ENCODE data around the gene ZRANB1. TPM values are rescaled to one million over a fixed set of nuclear protein-coding genes. Genes with fewer than 3 reads are reported as not detected.
A peak's percentile ranks its signal among the peaks of the same experiment; 100 is the strongest.

The ZRANB1 gene
- total and polyA plus RNA-seq, 4 donors = 14.8 to 32.4 (median 22.1) TPM

GRCh38 chr10:125006188-125006680 lies 64.3 kb downstream of the ZRANB1 start:
- ATAC-seq (ENCODE audit: low FRiP score) = no peak
- intact Hi-C loops (cut with DNase I) = no loop called here
- Histone ChIP-seq H3K27me3 (ENCODE audit: control insufficient read depth in 1 of 2, insufficient read depth in 2 of 2, low read length in 1 of 2) (no peaks in the 10 kb centered on the region), H3K4me3 (ENCODE audit: low read length in 2 of 2) (no peak overlapping the region), H3K27ac (ENCODE audit: low read depth in 1 of 2, low read length in 2 of 2) (no peak overlapping the region), H3K9me3 (ENCODE audit: control insufficient read depth, low read length) (no peaks in the 10 kb centered on the region), H3K4me1 (ENCODE audit: control insufficient read depth in 1 of 2, insufficient read depth in 2 of 2, low read length in 2 of 2) (peaks cover 0 to 3% of the 10 kb centered on the region in 2 donors), H3K36me3 (ENCODE audit: control insufficient read depth in 1 of 2, insufficient read depth in 2 of 2, low read length in 1 of 2) (no peaks in the 10 kb centered on the region)
- 65 to 77% methylated on average over 9 of the region's 9 CpGs for WGBS, 2 donors
- no peak for DNase-seq

- H3K9me3 ChIP-seq (ENCODE audit: control insufficient read depth, low read length) = no peaks in the 10 kb centered on the region
- H3K36me3 ChIP-seq (ENCODE audit: control insufficient read depth in 1 of 2, insufficient read depth in 2 of 2, low read length in 1 of 2) = no peaks in the 10 kb centered on the region
- ATAC-seq (ENCODE audit: low FRiP score) = peak; percentile 6
- WGBS, 2 donors = 39 to 41% methylated on average over 19 of the region's 19 CpGs
- no peaks in the 10 kb centered on the region for H3K27me3 ChIP-seq (ENCODE audit: control insufficient read depth in 1 of 2, insufficient read depth in 2 of 2, low read length in 1 of 2)
- peaks cover 0 to 3% of the 10 kb centered on the region in 2 donors for H3K4me1 ChIP-seq (ENCODE audit: control insufficient read depth in 1 of 2, insufficient read depth in 2 of 2, low read length in 2 of 2)
- no peak overlapping the region for H3K4me3 ChIP-seq (ENCODE audit: low read length in 2 of 2)
- intact Hi-C loops (cut with DNase I) = no loop called here
- H3K27ac ChIP-seq (ENCODE audit: low read depth in 1 of 2, low read length in 2 of 2) = no peak overlapping the region
- peak; percentile 35 to 75 for DNase-seq
Observed at GRCh38 chr10:125006921-125007426, 65.1 kb downstream of the ZRANB1 start.

GRCh38 chr10:125007436-125007835 lies 65.5 kb downstream of the ZRANB1 start:
- Histone ChIP-seq H3K4me3 (ENCODE audit: low read length in 2 of 2) (no peak overlapping the region), H3K4me1 (ENCODE audit: control insufficient read depth in 1 of 2, insufficient read depth in 2 of 2, low read length in 2 of 2) (peaks cover 0 to 3% of the 10 kb centered on the region in 2 donors), H3K27me3 (ENCODE audit: control insufficient read depth in 1 of 2, insufficient read depth in 2 of 2, low read length in 1 of 2) (no peaks in the 10 kb centered on the region), H3K9me3 (ENCODE audit: control insufficient read depth, low read length) (no peaks in the 10 kb centered on the region), H3K27ac (ENCODE audit: low read depth in 1 of 2, low read length in 2 of 2) (peak overlapping the region in 1 of 2 donors; percentile 11), H3K36me3 (ENCODE audit: control insufficient read depth in 1 of 2, insufficient read depth in 2 of 2, low read length in 1 of 2) (no peaks in the 10 kb centered on the region)
- DNase-seq = no peak
- intact Hi-C loops (cut with DNase I) = no loop called here
- 68 to 72% methylated on average over 6 of the region's 6 CpGs for WGBS, 2 donors
- no peak for ATAC-seq (ENCODE audit: low FRiP score)

GRCh38 chr10:125008689-125009638 lies 67.0 kb downstream of the ZRANB1 start:
- no peaks in the 10 kb centered on the region for H3K36me3 ChIP-seq (ENCODE audit: control insufficient read depth in 1 of 2, insufficient read depth in 2 of 2, low read length in 1 of 2)
- intact Hi-C loops (cut with DNase I) = no loop called here
- no peaks in the 10 kb centered on the region for H3K9me3 ChIP-seq (ENCODE audit: control insufficient read depth, low read length)
- ATAC-seq (ENCODE audit: low FRiP score) (no peak), DNase-seq (peak; percentile 33 to 67)
- H3K4me1 ChIP-seq (ENCODE audit: control insufficient read depth in 1 of 2, insufficient read depth in 2 of 2, low read length in 2 of 2) = peaks cover 2 to 3% of the 10 kb centered on the region in 2 donors
- 78 to 87% methylated on average over 22 of the region's 22 CpGs for WGBS, 2 donors
- H3K4me3 ChIP-seq (ENCODE audit: low read length in 2 of 2) = no peak overlapping the region
- H3K27ac ChIP-seq (ENCODE audit: low read depth in 1 of 2, low read length in 2 of 2) = peak overlapping the region in 1 of 2 donors; percentile 11
- no peaks in the 10 kb centered on the region for H3K27me3 ChIP-seq (ENCODE audit: control insufficient read depth in 1 of 2, insufficient read depth in 2 of 2, low read length in 1 of 2)

GRCh38 chr10:125009661-125010161 lies 67.8 kb downstream of the ZRANB1 start:
- Histone ChIP-seq H3K9me3 (ENCODE audit: control insufficient read depth, low read length) (no peaks in the 10 kb centered on the region), H3K27me3 (ENCODE audit: control insufficient read depth in 1 of 2, insufficient read depth in 2 of 2, low read length in 1 of 2) (no peaks in the 10 kb centered on the region), H3K4me3 (ENCODE audit: low read length in 2 of 2) (no peak overlapping the region), H3K36me3 (ENCODE audit: control insufficient read depth in 1 of 2, insufficient read depth in 2 of 2, low read length in 1 of 2) (no peaks in the 10 kb centered on the region), H3K4me1 (ENCODE audit: control insufficient read depth in 1 of 2, insufficient read depth in 2 of 2, low read length in 2 of 2) (peaks cover 3% of the 10 kb centered on the region in 2 donors), H3K27ac (ENCODE audit: low read depth in 1 of 2, low read length in 2 of 2) (peak overlapping the region in 1 of 2 donors; percentile 11)
- WGBS, 2 donors = 28 to 35% methylated on average over 15 of the region's 15 CpGs
- intact Hi-C loops (cut with DNase I) = no loop called here
- DNase-seq (peak in 1 of 2 donors; percentile 57), ATAC-seq (ENCODE audit: low FRiP score) (no peak)

- H3K4me1 ChIP-seq (ENCODE audit: control insufficient read depth in 1 of 2, insufficient read depth in 2 of 2, low read length in 2 of 2) = peaks cover 3% of the 10 kb centered on the region in 2 donors
Observed at GRCh38 chr10:125010362-125010761, 68.4 kb downstream of the ZRANB1 start.

GRCh38 chr10:125011171-125011925 lies 69.4 kb downstream of the ZRANB1 start:
- Histone ChIP-seq H3K27ac (ENCODE audit: low read depth in 1 of 2, low read length in 2 of 2) (peak overlapping the region; percentile 72 to 74), H3K36me3 (ENCODE audit: control insufficient read depth in 1 of 2, insufficient read depth in 2 of 2, low read length in 1 of 2) (no peaks in the 10 kb centered on the region), H3K27me3 (ENCODE audit: control insufficient read depth in 1 of 2, insufficient read depth in 2 of 2, low read length in 1 of 2) (no peaks in the 10 kb centered on the region), H3K4me3 (ENCODE audit: low read length in 2 of 2) (no peak overlapping the region), H3K9me3 (ENCODE audit: control insufficient read depth, low read length) (no peaks in the 10 kb centered on the region), H3K4me1 (ENCODE audit: control insufficient read depth in 1 of 2, insufficient read depth in 2 of 2, low read length in 2 of 2) (peaks cover 3% of the 10 kb centered on the region in 2 donors)
- 30 to 35% methylated on average over 16 of the region's 16 CpGs for WGBS, 2 donors
- peak; percentile 6 to 73 for DNase-seq
- no peak for ATAC-seq (ENCODE audit: low FRiP score)
- intact Hi-C loops (cut with DNase I) = no loop called here

More at GRCh38 chr10:125010362-125010761, 68.4 kb downstream of the ZRANB1 start:
- ATAC-seq (ENCODE audit: low FRiP score) (no peak), DNase-seq (peak in 1 of 2 donors; percentile 37)
- Histone ChIP-seq H3K36me3 (ENCODE audit: control insufficient read depth in 1 of 2, insufficient read depth in 2 of 2, low read length in 1 of 2) (no peaks in the 10 kb centered on the region), H3K4me3 (ENCODE audit: low read length in 2 of 2) (no peak overlapping the region), H3K9me3 (ENCODE audit: control insufficient read depth, low read length) (no peaks in the 10 kb centered on the region), H3K27ac (ENCODE audit: low read depth in 1 of 2, low read length in 2 of 2) (peak overlapping the region in 1 of 2 donors; percentile 74), H3K27me3 (ENCODE audit: control insufficient read depth in 1 of 2, insufficient read depth in 2 of 2, low read length in 1 of 2) (no peaks in the 10 kb centered on the region)
- WGBS, 2 donors = 65 to 72% methylated on average over 5 of the region's 5 CpGs
- intact Hi-C loops (cut with DNase I) = no loop called here

All from aorta (tissue), 5 donors.